ENCODE results near the gene CMTM4. TPM values are rescaled to one million over a fixed set of nuclear protein-coding genes. Genes with fewer than 3 reads are reported as not detected.

The CMTM4 gene
- total RNA-seq = 60.7 TPM

GRCh38 chr16:66696669-66697630 lies at the start of gene CMTM4:
Gene CMTM4, minus strand, starts transcription at chr16:66696743. Its CDS starts 218 bp downstream, at chr16:66696525.

GRCh38 chr16:66604376-66605176 lies 92.0 kb downstream of the CMTM4 start, which contains the start of gene CMTM3:
Gene CMTM3, plus strand, starts transcription at chr16:66604704. Its CDS starts 102 bp downstream, at chr16:66604806.

GRCh38 chr16:66578651-66579531 lies 117.7 kb downstream of the CMTM4 start, which contains the start of gene CMTM2:
Gene CMTM2, plus strand, starts transcription at chr16:66579463. Its CDS starts 145 bp downstream, at chr16:66579608.

GRCh38 chr16:66566051-66566901 lies 130.3 kb downstream of the CMTM4 start, which contains the start of gene CMTM1:
Gene CMTM1, plus strand, starts transcription at chr16:66566439. Its CDS starts 75 bp downstream, at chr16:66566514.

Small RNAs within 50 kb of the gene (small RNA-seq; reads per million reads assigned to genes)
- gene CKLF-CMTM1 (ENCODE audit: low replicate concordance) = not detected

Other genes starting within 250 kb of the CMTM4 start
- 33.5 TPM for gene TK2, start 146.6 kb downstream of the CMTM4 start, total RNA-seq
- 47.6 TPM for gene CKLF, start 144.2 kb downstream of the CMTM4 start, total RNA-seq
- gene CMTM1, start 130.3 kb downstream of the CMTM4 start, total RNA-seq = 4.4 TPM
- not detected for gene CMTM2, start 117.3 kb downstream of the CMTM4 start, total RNA-seq
- 8.1 TPM for gene CMTM3, start 92.0 kb downstream of the CMTM4 start, total RNA-seq
- 220 TPM for gene DYNC1LI2, start 54.9 kb upstream of the CMTM4 start, total RNA-seq
- not detected for gene TERB1, start 104.8 kb upstream of the CMTM4 start, total RNA-seq
- 121 TPM for gene NAE1, start 134.2 kb upstream of the CMTM4 start, total RNA-seq
- not detected for gene CA7, start 147.7 kb upstream of the CMTM4 start, total RNA-seq
- gene PDP2, start 183.8 kb upstream of the CMTM4 start, total RNA-seq = 12.5 TPM
- gene CDH16, start 222.1 kb upstream of the CMTM4 start, total RNA-seq = not detected
- gene RRAD, start 228.8 kb upstream of the CMTM4 start, total RNA-seq = 0.63 TPM
- gene CIAO2B, start 237.7 kb upstream of the CMTM4 start, total RNA-seq = 71.1 TPM
- 40.1 TPM for gene CES2, start 238.8 kb upstream of the CMTM4 start, total RNA-seq